Measurements from ENCODE around the gene EYA2. TPM values are rescaled to one million over a fixed set of nuclear protein-coding genes. Genes with fewer than 3 reads are reported as not detected.

Gene EYA2
- total and polyA plus RNA-seq, 7 donors = 1.2 to 11.8 (median 3.3) TPM

- H3K36me3 ChIP-seq = no peaks in the 10 kb centered on the region
- TF ChIP-seq POLR2AphosphoS5 (IDR thresholded peaks at IDR 0.05) (no peak), POLR2A (IDR thresholded peaks at IDR 0.05) (no peak), CTCF (IDR thresholded peaks at IDR 0.05) (no peak), EP300 (IDR thresholded peaks at IDR 0.05) (no peak)
- no peak overlapping the region for H3K27ac ChIP-seq
- H3K4me1 ChIP-seq = no peaks in the 10 kb centered on the region
- WGBS, 2 donors = 83 to 88% methylated on average over 11 of the region's 11 CpGs
- H3K9me3 ChIP-seq = no peaks in the 10 kb centered on the region
- intact Hi-C loops (cut with DNase I) = no loop called here
- peaks cover 0 to 8% (median 0%) of the 10 kb centered on the region in 3 donors for H3K27me3 ChIP-seq
- no peak for DNase-seq
- H3K4me3 ChIP-seq = no peak overlapping the region
These were observed 105.3 kb downstream of the EYA2 start for GRCh38 chr20:46999801-47000465.

GRCh38 chr20:47003223-47003622 is 108.6 kb downstream of the EYA2 start:
- Histone ChIP-seq H3K36me3 (no peaks in the 10 kb centered on the region), H3K4me1 (no peaks in the 10 kb centered on the region), H3K4me3 (no peak overlapping the region), H3K27me3 (peaks cover 0 to 4% (median 0%) of the 10 kb centered on the region in 3 donors), H3K27ac (no peak overlapping the region), H3K9me3 (no peaks in the 10 kb centered on the region)
- no peak for DNase-seq
- TF ChIP-seq EP300 (IDR thresholded peaks at IDR 0.05) = no peak
- TF ChIP-seq CTCF (IDR thresholded peaks at IDR 0.05) = no peak
- no peak for TF ChIP-seq POLR2A (IDR thresholded peaks at IDR 0.05)
- no peak for TF ChIP-seq POLR2AphosphoS5 (IDR thresholded peaks at IDR 0.05)
- 87 to 93% methylated on average over 6 of the region's 6 CpGs for WGBS, 2 donors
- intact Hi-C loops (cut with DNase I) = no loop called here

- Histone ChIP-seq H3K27ac (no peak overlapping the region), H3K9me3 (no peaks in the 10 kb centered on the region), H3K36me3 (no peaks in the 10 kb centered on the region), H3K4me1 (no peaks in the 10 kb centered on the region), H3K4me3 (no peak overlapping the region), H3K27me3 (peaks cover 0 to 4% (median 0%) of the 10 kb centered on the region in 3 donors)
- TF ChIP-seq CTCF (IDR thresholded peaks at IDR 0.05) (no peak), EP300 (IDR thresholded peaks at IDR 0.05) (no peak), POLR2AphosphoS5 (IDR thresholded peaks at IDR 0.05) (no peak), POLR2A (IDR thresholded peaks at IDR 0.05) (no peak)
- 84 to 86% methylated on average over 4 of the region's 4 CpGs for WGBS, 2 donors
- intact Hi-C loops (cut with DNase I) = no loop called here
- DNase-seq = no peak
These were observed 109.5 kb downstream of the EYA2 start for GRCh38 chr20:47004179-47004578.

GRCh38 chr20:47007826-47008655 is 113.4 kb downstream of the EYA2 start:
- WGBS, 2 donors = 71 to 88% methylated on average over 14 of the region's 14 CpGs
- Histone ChIP-seq H3K27ac (no peak overlapping the region), H3K27me3 (no peaks in the 10 kb centered on the region), H3K4me3 (no peak overlapping the region), H3K9me3 (no peaks in the 10 kb centered on the region), H3K4me1 (no peaks in the 10 kb centered on the region), H3K36me3 (no peaks in the 10 kb centered on the region)
- intact Hi-C loops (cut with DNase I) = no loop called here
- no peak for TF ChIP-seq POLR2A (IDR thresholded peaks at IDR 0.05)
- TF ChIP-seq CTCF (IDR thresholded peaks at IDR 0.05) = no peak
- no peak for TF ChIP-seq POLR2AphosphoS5 (IDR thresholded peaks at IDR 0.05)
- TF ChIP-seq EP300 (IDR thresholded peaks at IDR 0.05) = no peak
- no peak for DNase-seq

All from sigmoid colon (tissue), 7 donors.